WTC11 (cell line): ENCODE data around the gene HELQ. TPM values are rescaled to one million over a fixed set of nuclear protein-coding genes. Genes with fewer than 3 reads are reported as not detected.

ENCODE experiments used
- ATAC-seq: fragments of 200-7000 bp; cut with Tn5 transposase; 2 replicates; pipeline ENCODE4 v1.10.0; 2021; ENCODE audit warnings: mild to moderate bottlenecking, moderate library complexity
- CTCF ChIA-PET: fragments of 300-600 bp; sonication (Branson Sonifier 250); formaldehyde crosslinking; loops from one replicate; lab custom pipeline; 2021; ENCODE audit warnings: antibody characterized with exemption; lab: Charles Lee
- POLR2A ChIA-PET: fragments of 350-600 bp; sonication (Branson Sonifier 250); formaldehyde crosslinking; loops from one replicate; lab custom pipeline; 2021; ENCODE audit warnings: antibody characterized with exemption; lab: Charles Lee
- DNase-seq: peaks from one replicate; pipeline ENCODE4 v3.0.0; 2021; ENCODE audit warnings: low spot score
- H3K27ac Mint-ChIP-seq: 2 replicates; pipeline ENCODE4 v1.8.0; 2021; ENCODE audit warnings: mixed read lengths
- H3K27me3 Mint-ChIP-seq: 2 replicates; pipeline ENCODE4 v1.8.0; 2021; ENCODE audit warnings: low read depth, mild to moderate bottlenecking, moderate library complexity, mixed read lengths
- H3K36me3 Mint-ChIP-seq: 2 replicates; pipeline ENCODE4 v1.8.0; 2021; ENCODE audit warnings: mixed read lengths
- H3K4me1 Mint-ChIP-seq: 2 replicates; pipeline ENCODE4 v1.8.0; 2022; ENCODE audit warnings: mixed read lengths
- H3K4me3 Mint-ChIP-seq: 2 replicates; pipeline ENCODE4 v1.8.0; 2021; ENCODE audit warnings: mild to moderate bottlenecking, moderate library complexity, mixed read lengths
- H3K9me3 Mint-ChIP-seq: 2 replicates; pipeline ENCODE4 v1.8.0; 2021; ENCODE audit warnings: mixed read lengths
- HMGA2 ChIP-seq: fragments of 250-450 bp; sonication (Bioruptor Pico); IDR thresholded peaks from 2 replicates; pipeline ENCODE4 v1.4.0; 2021; ENCODE audit warnings: mild to moderate bottlenecking, moderate library complexity
- JAZF1 ChIP-seq: fragments of 250-450 bp; sonication (Bioruptor Pico); IDR thresholded peaks from 2 replicates; pipeline ENCODE4 v1.9.0; 2021; ENCODE audit warnings: moderate library complexity, mild to moderate bottlenecking, inconsistent platforms
- KAT7 ChIP-seq: sonication (generic); formaldehyde crosslinking; IDR thresholded peaks from 2 replicates; pipeline ENCODE4 v1.8.1; 2023; ENCODE audit warnings: missing genetic modification reagents, mild to moderate bottlenecking, borderline replicate concordance
- PRRX2 ChIP-seq: fragments of 250-450 bp; sonication (Bioruptor Pico); IDR thresholded peaks from 2 replicates; pipeline ENCODE4 v1.8.0; 2021; ENCODE audit warnings: mild to moderate bottlenecking
- RORB ChIP-seq: fragments of 250-450 bp; sonication (Bioruptor Pico); IDR thresholded peaks from 2 replicates; pipeline ENCODE4 v1.9.0; 2021; ENCODE audit warnings: mild to moderate bottlenecking
- SMAD3 ChIP-seq: sonication (generic); formaldehyde crosslinking; IDR thresholded peaks from 2 replicates; pipeline ENCODE4 v1.8.0; 2022; ENCODE audit warnings: missing genetic modification reagents, mild to moderate bottlenecking, borderline replicate concordance
- ZNF121 ChIP-seq: sonication (generic); formaldehyde crosslinking; IDR thresholded peaks from 2 replicates; pipeline ENCODE4 v1.8.0; 2023; ENCODE audit warnings: missing genetic modification reagents
- ZNF219 ChIP-seq: sonication (generic); formaldehyde crosslinking; IDR thresholded peaks from 2 replicates; pipeline ENCODE4 v1.8.0; 2023; ENCODE audit warnings: missing genetic modification reagents, mild to moderate bottlenecking, borderline replicate concordance
- ZNF416 ChIP-seq: fragments of 250-450 bp; sonication (Bioruptor Pico); IDR thresholded peaks from 2 replicates; pipeline ENCODE4 v1.9.0; 2021; ENCODE audit warnings: mild to moderate bottlenecking, inconsistent platforms
- total RNA-seq: library from RNA; stranded (reverse); gene quantifications from 3 replicates; pipeline ENCODE4 v1.2.3, GENCODE V29; 2021
- TF ChIP-seq, protein P1 (sequence below): sonication (generic); formaldehyde crosslinking; IDR thresholded peaks from 2 replicates; pipeline ENCODE4 v1.8.1; 2023; ENCODE audit warnings: mild to moderate bottlenecking, moderate library complexity, missing genetic modification reagents
- TF ChIP-seq, protein P2 (sequence below): sonication (generic); formaldehyde crosslinking; IDR thresholded peaks from 2 replicates; pipeline ENCODE4 v1.8.0; 2023; ENCODE audit warnings: mild to moderate bottlenecking, missing genetic modification reagents
- TF ChIP-seq, protein P3 (sequence below): fragments of 200-600 bp; IDR thresholded peaks from 2 replicates; pipeline ENCODE4 v1.8.0; 2022; ENCODE audit warnings: antibody characterized with exemption
- TF ChIP-seq, protein P4 (sequence below): fragments of 250-450 bp; sonication (Bioruptor Pico); IDR thresholded peaks from 2 replicates; pipeline ENCODE4 v1.9.0; 2021; ENCODE audit warnings: mild to moderate bottlenecking
- TF ChIP-seq, protein P5 (sequence below): sonication (generic); formaldehyde crosslinking; IDR thresholded peaks from 2 replicates; pipeline ENCODE4 v1.8.0; 2023; ENCODE audit warnings: missing genetic modification reagents, mild to moderate bottlenecking, borderline replicate concordance
- TF ChIP-seq, protein P6 (sequence below): sonication (generic); formaldehyde crosslinking; IDR thresholded peaks from 2 replicates; pipeline ENCODE4 v1.8.1; 2023; ENCODE audit warnings: mild to moderate bottlenecking, missing genetic modification reagents, moderate library complexity

HELQ gene
- total RNA-seq, 1 experiment from 2014 or later: 10.1 TPM

DNA sequence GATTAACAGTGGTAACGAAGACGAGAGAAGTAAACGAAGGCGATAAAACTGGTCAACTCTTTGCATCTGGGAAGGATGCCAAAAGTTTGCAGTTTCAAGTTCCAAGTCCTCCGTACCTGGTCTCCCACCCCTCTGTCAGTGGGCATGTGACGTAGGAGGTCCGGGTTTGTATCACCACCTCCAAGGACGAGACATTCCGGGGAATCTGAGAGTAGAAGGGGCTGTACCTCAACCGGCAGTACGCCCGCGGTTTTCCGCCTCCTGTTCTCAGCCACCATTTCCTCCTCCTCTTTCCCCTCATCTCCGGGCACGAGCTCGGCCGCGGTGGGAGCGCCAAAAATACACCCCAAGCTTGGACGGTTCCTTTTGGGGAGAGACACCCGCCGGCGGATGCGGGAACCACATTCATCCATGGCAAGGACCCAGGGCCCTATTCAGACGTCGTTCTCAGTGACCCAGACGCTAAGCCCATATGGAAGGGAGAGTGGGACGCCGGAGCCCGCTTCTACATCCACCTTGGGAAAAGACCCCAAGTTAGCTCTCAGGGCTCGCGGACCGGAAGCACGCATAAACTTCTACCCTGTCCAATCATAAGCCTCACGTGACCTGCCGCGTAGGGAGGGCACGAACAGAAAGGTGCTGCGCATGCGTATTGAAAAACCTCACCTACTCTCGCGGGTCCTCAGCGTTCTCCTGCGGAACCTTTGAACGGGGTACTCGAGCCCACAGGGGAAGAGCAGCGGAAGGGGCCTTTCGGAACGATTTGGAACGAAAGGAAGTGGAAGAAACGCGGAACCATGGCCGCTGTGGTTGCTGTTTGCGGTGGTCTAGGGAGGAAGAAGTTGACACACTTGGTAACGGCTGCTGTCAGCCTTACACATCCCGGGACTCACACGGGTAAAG is at the start of gene HELQ, which contains the start of gene MRPS18C (continued):
- TF ChIP-seq JAZF1 (no peak), ZNF416 (CRISPR knock-in tag) (0 out of 2 replicates have a peak, but pooled peaks have one; percentile 6), ZNF121 (no peak), KAT7 (CRISPR knock-in tag) (no peak), SMAD3 (no peak), HMGA2 (CRISPR knock-in tag) (no peak)
- TF ChIP-seq, protein P1, sequence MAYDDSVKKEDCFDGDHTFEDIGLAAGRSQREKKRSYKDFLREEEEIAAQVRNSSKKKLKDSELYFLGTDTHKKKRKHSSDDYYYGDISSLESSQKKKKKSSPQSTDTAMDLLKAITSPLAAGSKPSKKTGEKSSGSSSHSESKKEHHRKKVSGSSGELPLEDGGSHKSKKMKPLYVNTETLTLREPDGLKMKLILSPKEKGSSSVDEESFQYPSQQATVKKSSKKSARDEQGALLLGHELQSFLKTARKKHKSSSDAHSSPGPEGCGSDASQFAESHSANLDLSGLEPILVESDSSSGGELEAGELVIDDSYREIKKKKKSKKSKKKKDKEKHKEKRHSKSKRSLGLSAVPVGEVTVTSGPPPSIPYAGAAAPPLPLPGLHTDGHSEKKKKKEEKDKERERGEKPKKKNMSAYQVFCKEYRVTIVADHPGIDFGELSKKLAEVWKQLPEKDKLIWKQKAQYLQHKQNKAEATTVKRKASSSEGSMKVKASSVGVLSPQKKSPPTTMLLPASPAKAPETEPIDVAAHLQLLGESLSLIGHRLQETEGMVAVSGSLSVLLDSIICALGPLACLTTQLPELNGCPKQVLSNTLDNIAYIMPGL (CRISPR knock-in tag): peak; percentile 41; the same call in 1 of the 2 replicates

DNA sequence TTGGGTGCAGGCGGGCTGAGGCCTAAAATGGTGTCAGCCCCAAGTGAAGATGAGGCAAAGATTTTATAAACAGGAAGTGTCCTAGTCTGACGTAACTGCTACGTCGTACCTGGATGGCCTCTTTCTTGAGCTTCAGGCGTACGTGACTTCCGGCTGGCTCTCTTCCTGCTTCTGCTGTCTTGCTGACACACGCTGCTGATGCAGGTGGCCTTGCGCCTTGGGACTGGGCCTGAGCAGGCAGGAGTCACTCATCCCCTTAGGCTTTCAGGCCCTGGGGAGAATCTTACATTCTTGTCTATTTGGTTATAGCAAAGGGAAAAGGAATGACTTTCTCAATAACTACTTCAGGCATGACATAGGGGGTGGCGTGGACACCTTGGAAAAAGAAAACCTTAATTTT is 49.4 kb upstream of the HELQ start:
- ChIA-PET POLR2A (no interaction called here), CTCF (no interaction called here)
- Mint-ChIP-seq H3K27ac (no peak overlapping the region), H3K36me3 (no peaks in the 10 kb centered on the region), H3K27me3 (no peaks in the 10 kb centered on the region; the same call in 1 of the 2 replicates), H3K4me3 (no peak overlapping the region), H3K9me3 (peaks cover 8% of the 10 kb centered on the region), H3K4me1 (peaks cover 7% of the 10 kb centered on the region)
- DNase-seq (no peak), ATAC-seq (no peak)
- TF ChIP-seq, protein P2, sequence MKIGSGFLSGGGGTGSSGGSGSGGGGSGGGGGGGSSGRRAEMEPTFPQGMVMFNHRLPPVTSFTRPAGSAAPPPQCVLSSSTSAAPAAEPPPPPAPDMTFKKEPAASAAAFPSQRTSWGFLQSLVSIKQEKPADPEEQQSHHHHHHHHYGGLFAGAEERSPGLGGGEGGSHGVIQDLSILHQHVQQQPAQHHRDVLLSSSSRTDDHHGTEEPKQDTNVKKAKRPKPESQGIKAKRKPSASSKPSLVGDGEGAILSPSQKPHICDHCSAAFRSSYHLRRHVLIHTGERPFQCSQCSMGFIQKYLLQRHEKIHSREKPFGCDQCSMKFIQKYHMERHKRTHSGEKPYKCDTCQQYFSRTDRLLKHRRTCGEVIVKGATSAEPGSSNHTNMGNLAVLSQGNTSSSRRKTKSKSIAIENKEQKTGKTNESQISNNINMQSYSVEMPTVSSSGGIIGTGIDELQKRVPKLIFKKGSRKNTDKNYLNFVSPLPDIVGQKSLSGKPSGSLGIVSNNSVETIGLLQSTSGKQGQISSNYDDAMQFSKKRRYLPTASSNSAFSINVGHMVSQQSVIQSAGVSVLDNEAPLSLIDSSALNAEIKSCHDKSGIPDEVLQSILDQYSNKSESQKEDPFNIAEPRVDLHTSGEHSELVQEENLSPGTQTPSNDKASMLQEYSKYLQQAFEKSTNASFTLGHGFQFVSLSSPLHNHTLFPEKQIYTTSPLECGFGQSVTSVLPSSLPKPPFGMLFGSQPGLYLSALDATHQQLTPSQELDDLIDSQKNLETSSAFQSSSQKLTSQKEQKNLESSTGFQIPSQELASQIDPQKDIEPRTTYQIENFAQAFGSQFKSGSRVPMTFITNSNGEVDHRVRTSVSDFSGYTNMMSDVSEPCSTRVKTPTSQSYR (CRISPR knock-in tag): no peak
- TF ChIP-seq ZNF121 (no peak), PRRX2 (CRISPR knock-in tag) (no peak), ZNF219 (CRISPR knock-in tag) (no peak), RORB (no peak)

DNA sequence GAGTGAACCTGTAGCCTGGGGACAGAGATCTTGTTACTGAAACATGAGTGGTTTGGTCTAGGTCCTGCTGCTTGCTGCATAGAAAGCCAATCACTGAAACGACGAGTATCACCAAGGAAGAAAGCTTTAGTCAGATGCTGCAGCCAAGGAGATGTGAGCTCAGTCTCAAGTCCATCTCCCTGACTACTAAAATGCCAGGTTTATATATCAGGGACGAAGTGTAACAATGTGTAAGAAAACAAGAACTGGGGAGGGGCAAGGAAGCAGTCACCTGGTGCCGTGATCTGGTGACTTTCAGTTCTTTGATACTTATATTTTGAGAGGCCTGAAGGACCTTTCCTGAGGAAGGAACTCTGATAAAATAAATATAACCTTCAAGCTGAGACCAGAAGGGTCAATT is 48.9 kb upstream of the HELQ start:
- no peak for ATAC-seq
- peak overlapping the region; percentile 81; the same call in 1 of the 2 replicates for H3K27ac Mint-ChIP-seq
- H3K27me3 Mint-ChIP-seq: no peaks in the 10 kb centered on the region; the same call in 1 of the 2 replicates
- peaks cover 6% of the 10 kb centered on the region for H3K9me3 Mint-ChIP-seq
- POLR2A ChIA-PET: no interaction called here
- DNase-seq: no peak
- CTCF ChIA-PET: no interaction called here
- no peaks in the 10 kb centered on the region for H3K36me3 Mint-ChIP-seq
- H3K4me3 Mint-ChIP-seq: no peak overlapping the region
- H3K4me1 Mint-ChIP-seq: peaks cover 7% of the 10 kb centered on the region
- TF ChIP-seq, protein P3, sequence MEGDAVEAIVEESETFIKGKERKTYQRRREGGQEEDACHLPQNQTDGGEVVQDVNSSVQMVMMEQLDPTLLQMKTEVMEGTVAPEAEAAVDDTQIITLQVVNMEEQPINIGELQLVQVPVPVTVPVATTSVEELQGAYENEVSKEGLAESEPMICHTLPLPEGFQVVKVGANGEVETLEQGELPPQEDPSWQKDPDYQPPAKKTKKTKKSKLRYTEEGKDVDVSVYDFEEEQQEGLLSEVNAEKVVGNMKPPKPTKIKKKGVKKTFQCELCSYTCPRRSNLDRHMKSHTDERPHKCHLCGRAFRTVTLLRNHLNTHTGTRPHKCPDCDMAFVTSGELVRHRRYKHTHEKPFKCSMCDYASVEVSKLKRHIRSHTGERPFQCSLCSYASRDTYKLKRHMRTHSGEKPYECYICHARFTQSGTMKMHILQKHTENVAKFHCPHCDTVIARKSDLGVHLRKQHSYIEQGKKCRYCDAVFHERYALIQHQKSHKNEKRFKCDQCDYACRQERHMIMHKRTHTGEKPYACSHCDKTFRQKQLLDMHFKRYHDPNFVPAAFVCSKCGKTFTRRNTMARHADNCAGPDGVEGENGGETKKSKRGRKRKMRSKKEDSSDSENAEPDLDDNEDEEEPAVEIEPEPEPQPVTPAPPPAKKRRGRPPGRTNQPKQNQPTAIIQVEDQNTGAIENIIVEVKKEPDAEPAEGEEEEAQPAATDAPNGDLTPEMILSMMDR: no peak
- TF ChIP-seq, protein P4, sequence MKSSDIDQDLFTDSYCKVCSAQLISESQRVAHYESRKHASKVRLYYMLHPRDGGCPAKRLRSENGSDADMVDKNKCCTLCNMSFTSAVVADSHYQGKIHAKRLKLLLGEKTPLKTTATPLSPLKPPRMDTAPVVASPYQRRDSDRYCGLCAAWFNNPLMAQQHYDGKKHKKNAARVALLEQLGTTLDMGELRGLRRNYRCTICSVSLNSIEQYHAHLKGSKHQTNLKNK (CRISPR knock-in tag): no peak
- TF ChIP-seq, protein P5, sequence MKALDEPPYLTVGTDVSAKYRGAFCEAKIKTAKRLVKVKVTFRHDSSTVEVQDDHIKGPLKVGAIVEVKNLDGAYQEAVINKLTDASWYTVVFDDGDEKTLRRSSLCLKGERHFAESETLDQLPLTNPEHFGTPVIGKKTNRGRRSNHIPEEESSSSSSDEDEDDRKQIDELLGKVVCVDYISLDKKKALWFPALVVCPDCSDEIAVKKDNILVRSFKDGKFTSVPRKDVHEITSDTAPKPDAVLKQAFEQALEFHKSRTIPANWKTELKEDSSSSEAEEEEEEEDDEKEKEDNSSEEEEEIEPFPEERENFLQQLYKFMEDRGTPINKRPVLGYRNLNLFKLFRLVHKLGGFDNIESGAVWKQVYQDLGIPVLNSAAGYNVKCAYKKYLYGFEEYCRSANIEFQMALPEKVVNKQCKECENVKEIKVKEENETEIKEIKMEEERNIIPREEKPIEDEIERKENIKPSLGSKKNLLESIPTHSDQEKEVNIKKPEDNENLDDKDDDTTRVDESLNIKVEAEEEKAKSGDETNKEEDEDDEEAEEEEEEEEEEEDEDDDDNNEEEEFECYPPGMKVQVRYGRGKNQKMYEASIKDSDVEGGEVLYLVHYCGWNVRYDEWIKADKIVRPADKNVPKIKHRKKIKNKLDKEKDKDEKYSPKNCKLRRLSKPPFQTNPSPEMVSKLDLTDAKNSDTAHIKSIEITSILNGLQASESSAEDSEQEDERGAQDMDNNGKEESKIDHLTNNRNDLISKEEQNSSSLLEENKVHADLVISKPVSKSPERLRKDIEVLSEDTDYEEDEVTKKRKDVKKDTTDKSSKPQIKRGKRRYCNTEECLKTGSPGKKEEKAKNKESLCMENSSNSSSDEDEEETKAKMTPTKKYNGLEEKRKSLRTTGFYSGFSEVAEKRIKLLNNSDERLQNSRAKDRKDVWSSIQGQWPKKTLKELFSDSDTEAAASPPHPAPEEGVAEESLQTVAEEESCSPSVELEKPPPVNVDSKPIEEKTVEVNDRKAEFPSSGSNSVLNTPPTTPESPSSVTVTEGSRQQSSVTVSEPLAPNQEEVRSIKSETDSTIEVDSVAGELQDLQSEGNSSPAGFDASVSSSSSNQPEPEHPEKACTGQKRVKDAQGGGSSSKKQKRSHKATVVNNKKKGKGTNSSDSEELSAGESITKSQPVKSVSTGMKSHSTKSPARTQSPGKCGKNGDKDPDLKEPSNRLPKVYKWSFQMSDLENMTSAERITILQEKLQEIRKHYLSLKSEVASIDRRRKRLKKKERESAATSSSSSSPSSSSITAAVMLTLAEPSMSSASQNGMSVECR: no peak
- TF ChIP-seq, protein P6, sequence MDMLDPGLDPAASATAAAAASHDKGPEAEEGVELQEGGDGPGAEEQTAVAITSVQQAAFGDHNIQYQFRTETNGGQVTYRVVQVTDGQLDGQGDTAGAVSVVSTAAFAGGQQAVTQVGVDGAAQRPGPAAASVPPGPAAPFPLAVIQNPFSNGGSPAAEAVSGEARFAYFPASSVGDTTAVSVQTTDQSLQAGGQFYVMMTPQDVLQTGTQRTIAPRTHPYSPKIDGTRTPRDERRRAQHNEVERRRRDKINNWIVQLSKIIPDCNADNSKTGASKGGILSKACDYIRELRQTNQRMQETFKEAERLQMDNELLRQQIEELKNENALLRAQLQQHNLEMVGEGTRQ: no peak
- TF ChIP-seq ZNF219 (CRISPR knock-in tag): no peak
- TF ChIP-seq, all 79 proteins: peak for 0
